Erythroblast (primary cell): Measurements from ENCODE around the gene TRAFD1.

Experiments
- DNase-seq, 2 experiments: peaks; one replicate each; lab custom pipeline; 2025; lab: John Stamatoyannopoulos, UW
- GATA1 ChIP-seq: IDR thresholded peaks from 2 replicates; pipeline ENCODE4 v1.6.1; 2011; ENCODE audit warnings: low read depth, mild to moderate bottlenecking, control low read depth, low read length, moderate library complexity
- POLR2A ChIP-seq: IDR thresholded peaks from 2 replicates; pipeline ENCODE4 v1.6.1; 2011; ENCODE audit warnings: mild to moderate bottlenecking, low read length

TRAFD1 gene

DNA sequence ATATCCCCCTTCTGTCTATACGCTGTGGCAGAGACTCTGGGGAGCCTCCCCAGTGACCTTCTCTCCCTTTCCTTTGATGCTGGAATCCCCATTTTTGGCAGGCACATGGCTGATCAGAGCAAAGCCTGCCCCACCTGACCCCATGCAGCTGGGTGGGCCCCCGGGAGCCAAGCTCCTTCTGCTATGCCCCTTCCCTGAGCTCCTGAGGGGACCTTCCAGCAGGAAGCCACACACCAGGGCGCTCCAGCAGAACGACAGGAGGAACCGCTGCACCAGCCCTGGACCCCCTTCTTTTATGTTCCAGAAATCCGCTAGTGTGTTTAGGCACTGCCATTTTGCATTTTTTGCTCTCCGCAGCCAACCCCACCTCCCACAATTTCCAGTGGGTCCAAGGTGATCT lies 44.6 kb downstream of the TRAFD1 start:
- TF ChIP-seq GATA1 (no peak), POLR2A (no peak)
- no peak for DNase-seq

DNA sequence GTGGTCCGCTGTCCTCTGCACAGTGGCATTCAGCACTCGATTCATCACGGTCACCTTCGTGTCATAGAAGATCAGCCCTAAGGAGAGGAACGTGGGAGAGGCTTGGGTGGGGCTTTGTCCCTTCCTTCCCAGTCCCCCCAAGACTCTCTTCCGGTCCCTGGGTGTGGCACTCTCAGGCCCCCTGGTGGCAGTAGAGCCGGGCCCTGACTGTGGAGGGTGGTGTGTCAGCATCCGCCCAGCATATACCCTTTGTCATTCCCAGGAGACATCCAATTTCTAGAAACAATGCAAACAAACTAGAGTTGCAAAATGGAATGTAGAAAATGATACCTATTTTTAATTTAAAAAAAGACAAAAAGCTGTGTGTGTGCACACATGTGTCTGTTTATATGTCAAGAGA lies 45.0 kb downstream of the TRAFD1 start:
- no peak for TF ChIP-seq GATA1
- no peak for TF ChIP-seq POLR2A
- DNase-seq, result peak in 1 of 2 experiments; percentile 44

DNA sequence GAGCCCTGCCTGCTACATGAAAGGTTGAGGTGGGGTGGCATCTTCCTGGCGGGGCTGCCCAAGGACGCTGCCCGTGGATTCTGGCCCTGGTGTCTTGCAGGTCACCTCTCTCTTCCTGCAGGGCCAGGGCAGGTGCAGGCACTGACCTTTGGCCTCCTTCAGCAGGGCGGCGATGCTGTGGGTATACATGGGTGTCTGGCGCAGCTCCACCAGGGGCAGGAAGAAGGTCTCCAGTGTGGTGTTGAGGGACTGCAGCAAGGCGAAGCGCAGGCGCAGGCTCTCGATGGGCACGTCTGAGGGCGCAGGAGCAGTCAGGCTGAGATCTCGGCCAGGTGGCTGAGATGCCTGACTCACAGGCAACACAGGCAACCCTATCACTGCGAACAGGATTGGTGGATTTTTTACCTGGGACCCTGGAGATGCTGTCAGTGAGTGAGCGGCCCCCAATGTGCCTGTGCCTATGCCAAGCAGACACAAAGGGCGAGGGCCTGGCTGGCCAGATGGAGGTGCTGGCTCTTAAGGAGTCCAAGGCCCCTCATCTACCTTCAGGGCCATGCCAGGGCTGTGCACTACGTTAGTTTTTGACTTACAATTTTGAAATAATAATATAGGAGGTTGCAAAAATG lies 45.7 kb downstream of the TRAFD1 start:
- DNase-seq, result no peak
- TF ChIP-seq POLR2A, result no peak
- no peak for TF ChIP-seq GATA1

DNA sequence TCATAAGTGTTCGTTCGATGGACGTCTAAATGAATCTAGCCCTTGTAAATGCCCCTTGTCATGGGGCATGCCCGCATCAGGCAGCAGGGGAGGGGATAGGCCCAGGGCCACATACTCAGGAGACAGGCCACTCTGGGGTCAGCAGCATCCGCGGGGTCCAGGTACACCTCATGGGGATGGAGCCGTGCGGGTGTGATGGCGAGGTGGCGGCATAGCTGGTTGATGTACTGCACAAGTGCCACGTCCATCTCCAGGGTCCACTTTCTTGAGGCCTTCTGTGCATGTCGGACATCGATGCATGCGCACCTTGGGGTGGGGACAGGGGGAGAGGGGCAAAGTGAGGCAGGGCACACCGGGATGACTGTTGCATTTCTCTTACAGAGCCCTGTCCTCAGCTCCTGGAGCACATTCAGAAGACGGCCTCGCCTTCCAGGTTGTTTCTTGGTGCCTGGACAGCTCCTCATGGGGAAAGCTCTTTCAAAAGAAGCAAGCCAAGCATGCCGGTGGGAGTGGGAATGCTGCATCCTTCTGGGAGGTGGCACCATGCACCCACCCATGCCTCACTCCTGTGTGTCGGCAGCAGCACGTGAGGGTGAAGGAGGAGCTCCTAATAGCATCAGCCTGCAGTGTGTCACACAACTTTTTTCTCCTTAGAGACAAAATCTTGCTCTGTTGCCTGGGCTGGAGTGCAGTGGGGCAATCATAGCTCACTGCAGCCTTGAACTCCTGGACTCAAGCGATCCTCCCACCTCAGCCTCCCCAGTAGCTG lies 47.4 kb downstream of the TRAFD1 start:
- TF ChIP-seq POLR2A (no peak), GATA1 (no peak)
- no peak for DNase-seq

DNA sequence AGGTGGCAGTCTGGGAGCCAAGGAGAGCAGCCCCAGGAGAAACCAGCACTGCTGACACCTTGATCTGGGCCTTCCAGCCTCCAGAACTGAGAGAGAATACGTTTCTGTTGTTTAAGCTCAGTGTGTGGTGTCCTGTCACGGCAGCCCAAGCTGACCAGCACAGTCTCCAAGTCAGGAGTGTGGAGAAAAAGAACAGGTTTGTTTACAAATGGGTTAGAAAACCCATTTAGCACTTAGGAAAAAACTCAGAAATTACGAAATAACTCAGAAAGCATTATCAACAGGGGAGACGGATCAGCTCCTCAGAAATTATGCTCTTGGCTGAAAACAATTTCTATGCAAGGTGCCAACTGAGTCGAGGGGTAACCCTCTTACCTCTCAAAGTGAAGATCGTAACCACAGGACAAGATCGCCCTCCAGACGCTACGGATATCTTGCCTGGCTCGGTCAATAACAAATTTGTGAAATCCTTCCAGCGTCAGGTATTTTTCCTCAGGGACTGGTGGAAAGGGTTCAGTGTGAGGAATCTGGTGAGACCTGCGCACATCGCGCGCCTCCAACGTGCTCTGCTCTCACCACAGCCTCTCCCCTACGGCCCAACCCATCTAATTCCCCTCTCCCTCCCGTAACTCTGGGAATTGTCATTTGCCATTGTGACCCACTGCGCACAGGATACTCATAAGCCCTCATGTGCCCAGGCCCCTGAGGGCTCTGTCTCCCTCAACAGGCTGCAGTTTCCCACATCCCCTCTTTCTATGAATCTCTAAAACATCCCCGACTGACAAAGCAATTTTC lies 50.2 kb downstream of the TRAFD1 start:
- DNase-seq, result no peak
- TF ChIP-seq GATA1 (no peak), POLR2A (no peak)

DNA sequence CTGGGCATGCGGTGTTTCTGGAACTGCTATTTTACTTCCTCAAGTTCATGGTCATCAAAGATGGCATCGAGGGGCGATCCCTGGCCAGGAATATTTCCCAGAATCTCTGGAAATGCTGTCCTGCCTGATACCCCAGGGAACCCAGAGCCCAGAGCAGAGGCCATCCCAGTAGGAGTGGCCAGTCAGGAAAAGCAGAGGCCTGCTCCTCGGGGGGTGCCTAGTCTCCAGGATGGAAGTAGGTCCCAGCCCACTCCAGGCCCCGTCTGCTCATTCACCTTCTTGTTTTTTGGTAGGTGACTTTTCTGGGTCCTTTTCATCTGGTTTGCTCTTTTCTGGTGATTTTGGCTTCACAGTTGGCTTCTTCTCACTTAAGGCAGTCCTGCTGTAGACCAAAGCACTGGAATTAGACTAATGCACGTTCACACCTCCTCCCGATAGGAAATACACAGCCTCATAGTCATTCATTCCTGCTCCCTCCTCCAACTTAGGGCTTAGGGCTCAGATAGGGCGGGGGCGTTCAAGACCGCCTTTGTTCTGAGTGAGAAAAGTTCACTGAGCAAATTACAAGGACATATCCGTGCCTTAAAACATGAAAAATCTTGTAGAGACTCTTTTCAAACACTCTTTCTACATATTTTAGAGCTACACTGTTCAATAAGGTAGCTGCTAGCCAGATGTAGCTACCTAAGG lies 51.1 kb downstream of the TRAFD1 start:
- TF ChIP-seq GATA1 (no peak), POLR2A (no peak)
- no peak for DNase-seq

DNA sequence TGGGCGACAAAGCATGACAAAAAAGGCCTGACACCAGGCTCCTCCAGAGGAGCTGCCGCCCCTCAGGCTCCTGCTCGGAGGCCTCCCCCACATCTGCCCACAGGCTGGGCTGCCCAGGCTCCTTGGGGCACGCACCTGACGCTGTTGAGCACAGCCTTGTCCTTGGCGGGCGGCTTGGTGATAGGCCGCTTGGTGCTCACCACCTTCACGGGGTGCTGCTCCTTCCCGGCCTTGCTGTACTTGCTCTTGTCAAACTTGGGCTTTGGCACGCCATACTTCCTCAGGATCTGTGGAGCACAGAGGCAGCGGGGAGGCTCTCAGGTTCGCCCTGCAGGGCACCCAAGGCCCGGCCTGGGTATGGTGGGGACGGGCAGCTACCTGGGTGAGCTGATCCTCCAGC lies 53.4 kb downstream of the TRAFD1 start:
- DNase-seq, result no peak
- TF ChIP-seq POLR2A (no peak), GATA1 (no peak)

DNA sequence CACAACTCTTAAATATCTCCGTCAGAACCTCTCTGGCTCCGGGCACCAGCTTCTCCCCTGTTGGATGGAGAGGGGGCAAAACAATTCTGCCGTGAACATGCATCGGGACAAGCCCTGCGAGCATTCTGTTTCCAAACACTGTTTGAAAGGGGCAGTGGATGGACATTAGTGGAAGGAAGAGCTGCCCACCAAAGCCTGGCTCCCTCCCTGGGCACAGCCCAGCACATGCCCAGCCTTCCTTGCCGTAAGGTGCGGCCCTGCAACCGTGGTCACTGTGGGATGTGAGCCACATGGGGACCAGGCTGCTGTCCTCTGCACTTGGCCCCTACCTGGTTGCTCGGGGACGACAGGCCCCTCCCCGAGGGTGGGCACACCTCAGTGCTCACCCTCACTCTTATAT lies 54.0 kb downstream of the TRAFD1 start:
- TF ChIP-seq POLR2A, result no peak
- no peak for TF ChIP-seq GATA1
- DNase-seq, result no peak

DNA sequence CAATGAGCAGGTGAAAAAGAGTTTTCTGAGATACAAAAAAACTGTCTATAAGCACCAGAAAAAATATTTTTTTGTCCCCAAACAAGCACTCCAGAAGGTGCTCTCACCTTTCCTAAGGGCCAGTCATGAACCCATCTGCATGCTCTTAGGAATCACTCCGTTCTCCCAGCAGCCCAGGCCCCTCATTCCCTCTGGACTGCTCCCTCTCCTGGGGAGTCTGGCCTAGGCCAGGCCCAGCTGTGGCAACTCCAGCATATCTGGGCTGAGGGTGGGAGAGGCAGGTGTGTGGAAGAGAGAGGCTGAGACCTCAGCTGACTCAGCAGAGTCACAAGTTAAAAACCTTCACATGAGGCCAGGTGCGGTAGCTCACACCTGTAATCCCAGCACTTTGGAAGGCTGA lies 54.6 kb downstream of the TRAFD1 start:
- no peak for TF ChIP-seq GATA1
- no peak for TF ChIP-seq POLR2A
- DNase-seq, result no peak

DNA sequence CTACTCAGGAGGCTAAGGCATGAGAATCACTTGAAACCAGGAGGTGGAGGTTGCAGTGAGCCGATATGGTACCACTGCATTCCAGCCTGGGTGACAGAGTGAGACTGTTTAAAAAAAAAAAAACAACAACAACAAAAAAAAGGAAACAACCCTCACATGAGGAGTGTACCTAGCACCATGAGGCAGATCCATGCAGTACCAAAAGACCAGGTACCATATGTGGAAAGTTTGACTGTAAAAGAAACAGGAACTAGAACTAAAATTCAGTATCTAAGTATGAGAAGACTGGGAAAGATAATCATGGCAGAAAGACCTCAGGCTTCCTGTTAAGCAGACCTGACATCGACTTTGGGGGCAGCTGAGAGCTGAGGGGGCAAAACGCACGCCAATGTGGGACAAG lies 55.1 kb downstream of the TRAFD1 start:
- TF ChIP-seq POLR2A (no peak), GATA1 (no peak)
- DNase-seq, result no peak

DNA sequence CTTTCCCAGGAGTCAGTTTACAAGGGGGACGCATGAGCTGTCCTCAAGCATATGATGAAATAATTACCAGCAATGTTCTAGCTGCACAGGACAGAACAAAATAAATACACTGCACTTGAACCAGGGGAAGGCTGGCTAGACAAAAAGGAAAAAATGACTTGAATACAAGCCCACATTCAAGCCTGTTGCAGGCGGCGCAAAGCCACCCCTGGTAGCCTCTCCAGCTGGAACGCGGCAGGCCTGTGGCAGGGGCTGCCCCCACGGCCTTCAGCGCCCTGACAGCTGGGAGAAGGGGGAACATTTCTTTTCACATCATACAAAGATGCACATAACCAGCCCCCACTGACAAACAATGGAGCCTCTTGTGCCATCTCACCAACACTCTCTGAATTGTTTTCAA lies 57.1 kb downstream of the TRAFD1 start:
- TF ChIP-seq GATA1 (no peak), POLR2A (no peak)
- DNase-seq, result no peak

DNA sequence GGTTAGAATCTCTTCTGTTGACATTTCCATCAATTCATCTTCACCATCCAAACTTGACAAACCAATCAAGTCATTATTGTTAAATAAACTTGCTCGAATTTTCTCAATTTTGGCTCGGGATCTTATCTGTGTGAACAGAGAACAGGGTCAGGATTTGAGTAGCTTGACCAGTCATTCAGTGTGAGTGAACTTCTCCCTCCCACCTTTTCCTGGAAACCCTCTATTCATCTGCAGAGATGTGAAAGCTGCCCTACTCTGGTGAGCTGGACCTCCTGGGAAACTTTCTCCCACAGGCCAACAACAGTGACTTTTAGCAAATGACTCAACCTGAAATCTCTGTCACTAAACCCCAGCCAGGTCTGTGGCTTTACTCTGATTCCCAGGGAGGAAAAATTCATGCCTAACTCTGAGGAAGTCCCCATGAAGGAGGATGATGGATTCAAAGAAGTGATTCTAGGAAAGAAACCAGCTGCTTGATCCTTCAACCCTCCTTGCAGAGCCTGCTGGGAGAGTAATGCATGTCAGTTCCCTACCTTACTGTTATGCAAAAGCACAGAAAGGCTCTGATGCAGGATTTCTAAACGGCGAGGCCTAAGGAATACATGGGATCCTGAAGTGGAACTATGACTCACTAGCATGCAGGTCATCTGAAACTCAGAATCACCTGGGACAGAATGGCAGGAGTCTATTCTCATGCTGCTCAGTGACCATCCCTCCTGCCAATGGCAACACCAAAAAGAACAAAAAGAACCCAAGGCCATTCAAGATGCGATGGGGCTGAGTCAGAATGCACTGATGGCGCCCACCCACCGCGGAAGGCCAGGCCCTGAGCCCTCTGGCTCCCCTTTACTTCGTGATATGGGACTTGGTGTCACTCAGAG lies 58.0 kb downstream of the TRAFD1 start:
- no peak for DNase-seq
- TF ChIP-seq POLR2A, result no peak
